T-helper 2 cell treated with Interferon-gamma antibody and Interleukin-4, amounts not matched to agents 5 μg/mL and 100 μg/mL, for 36 hours (primary cell): ENCODE measurements around the gene PRR5.
"Not testable (repeated sequence)": the region's sequence is repeated elsewhere in the genome, so short reads cannot be mapped to it uniquely, and the experiment has no call there.

Experiments used
- DNase-seq: peaks from one replicate; pipeline ENCODE4 v3.0.0; 2021; ENCODE audit warnings: low spot score
- H3K27ac Mint-ChIP-seq: one replicate; pipeline ENCODE4 v1.8.0; 2021; ENCODE audit warnings: mild to moderate bottlenecking, mixed read lengths
- H3K27me3 Mint-ChIP-seq: one replicate; pipeline ENCODE4 v1.8.0; 2021; ENCODE audit warnings: low read depth, mixed read lengths
- H3K36me3 Mint-ChIP-seq: one replicate; pipeline ENCODE4 v1.8.0; 2021; ENCODE audit warnings: low read depth, mixed read lengths
- H3K4me1 Mint-ChIP-seq: one replicate; pipeline ENCODE4 v1.8.0; 2021; ENCODE audit warnings: low read depth, mixed read lengths
- H3K4me3 Mint-ChIP-seq: one replicate; pipeline ENCODE4 v1.8.0; 2022; ENCODE audit warnings: mild to moderate bottlenecking, moderate library complexity, mixed read lengths
- H3K9me3 Mint-ChIP-seq: one replicate; pipeline ENCODE4 v1.8.0; 2021; ENCODE audit warnings: mixed read lengths

The PRR5 gene

DNA sequence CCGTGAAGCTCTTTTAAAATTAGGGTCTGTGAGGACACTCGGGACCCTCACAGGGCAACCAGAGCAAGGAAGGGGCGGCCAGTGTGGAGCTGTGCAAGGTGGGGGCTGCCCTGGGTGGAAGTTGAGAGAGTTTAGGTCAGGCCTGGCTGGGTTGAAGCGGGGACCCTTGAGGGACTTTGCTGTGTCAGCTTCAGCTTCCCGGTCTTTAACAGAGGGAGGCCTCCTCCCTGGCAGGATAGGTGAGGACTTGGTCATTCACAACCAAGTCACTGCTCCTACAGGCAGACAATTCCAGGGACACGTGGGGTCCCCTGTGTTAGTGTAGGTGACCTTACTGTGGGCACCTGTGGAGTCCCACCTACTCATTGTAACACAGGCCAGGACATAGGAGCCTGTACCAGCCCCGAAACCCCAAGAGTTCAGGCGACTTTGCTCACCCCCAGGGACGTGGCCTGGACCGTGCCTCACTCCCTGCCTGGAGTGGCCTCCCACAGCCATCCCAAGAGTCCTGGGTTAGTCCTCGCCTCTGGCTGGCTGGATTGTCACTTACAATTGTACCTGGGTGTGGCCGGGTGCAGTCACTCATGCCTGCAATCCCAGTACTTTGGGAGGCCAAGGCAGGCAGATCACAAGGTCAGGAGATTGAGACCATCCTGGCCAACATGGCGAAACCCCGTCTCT, 31.6 kb downstream of the PRR5 start:
- Mint-ChIP-seq H3K4me3 (no peak overlapping the region), H3K36me3 (no peaks in the 10 kb centered on the region), H3K4me1 (no peaks in the 10 kb centered on the region), H3K9me3 (no peaks in the 10 kb centered on the region), H3K27me3 (no peaks in the 10 kb centered on the region), H3K27ac (no peak overlapping the region)
- DNase-seq: no peak

- H3K4me1 Mint-ChIP-seq: no peaks in the 10 kb centered on the region
- DNase-seq: no peak
- H3K9me3 Mint-ChIP-seq: no peaks in the 10 kb centered on the region
- H3K4me3 Mint-ChIP-seq: no peak overlapping the region
- H3K36me3 Mint-ChIP-seq: no peaks in the 10 kb centered on the region
- no peaks in the 10 kb centered on the region for H3K27me3 Mint-ChIP-seq
- no peak overlapping the region for H3K27ac Mint-ChIP-seq
Measured at GRCh38 chr22:44734278-44734677, 32.3 kb downstream of the PRR5 start.

DNA sequence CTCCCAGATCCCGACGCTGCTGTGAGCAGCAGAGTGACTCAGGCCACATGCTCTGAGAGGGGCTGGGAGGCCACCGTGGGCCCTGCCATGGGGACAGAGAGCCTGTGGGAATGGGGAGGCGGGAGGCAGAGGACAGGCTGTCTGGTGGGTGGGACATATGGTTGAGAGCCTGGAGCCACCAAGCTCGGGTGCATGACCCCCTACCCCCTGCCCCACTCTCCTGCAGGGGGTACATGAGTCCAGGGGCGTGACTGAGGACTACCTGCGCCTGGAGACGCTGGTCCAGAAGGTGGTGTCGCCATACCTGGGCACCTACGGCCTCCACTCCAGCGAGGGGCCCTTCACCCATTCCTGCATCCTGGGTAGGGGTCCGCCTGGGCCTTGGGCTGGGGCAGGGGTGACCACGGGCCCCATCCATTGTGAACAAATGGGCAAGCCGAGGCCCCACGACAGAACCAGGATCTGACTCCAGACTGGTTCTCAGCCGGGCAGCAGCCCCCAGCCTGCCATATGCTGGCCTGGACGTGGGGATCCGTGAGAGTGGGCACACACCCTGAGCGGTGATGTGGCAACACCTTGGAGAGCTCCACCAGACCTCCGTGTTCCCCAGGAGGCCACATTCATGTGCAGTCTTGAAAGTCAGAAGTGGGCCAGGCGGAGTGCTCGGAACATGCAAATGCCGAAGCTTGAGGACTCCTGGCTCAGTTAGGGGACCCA, 33.0 kb downstream of the PRR5 start:
- H3K36me3 Mint-ChIP-seq: no peaks in the 10 kb centered on the region

DNA sequence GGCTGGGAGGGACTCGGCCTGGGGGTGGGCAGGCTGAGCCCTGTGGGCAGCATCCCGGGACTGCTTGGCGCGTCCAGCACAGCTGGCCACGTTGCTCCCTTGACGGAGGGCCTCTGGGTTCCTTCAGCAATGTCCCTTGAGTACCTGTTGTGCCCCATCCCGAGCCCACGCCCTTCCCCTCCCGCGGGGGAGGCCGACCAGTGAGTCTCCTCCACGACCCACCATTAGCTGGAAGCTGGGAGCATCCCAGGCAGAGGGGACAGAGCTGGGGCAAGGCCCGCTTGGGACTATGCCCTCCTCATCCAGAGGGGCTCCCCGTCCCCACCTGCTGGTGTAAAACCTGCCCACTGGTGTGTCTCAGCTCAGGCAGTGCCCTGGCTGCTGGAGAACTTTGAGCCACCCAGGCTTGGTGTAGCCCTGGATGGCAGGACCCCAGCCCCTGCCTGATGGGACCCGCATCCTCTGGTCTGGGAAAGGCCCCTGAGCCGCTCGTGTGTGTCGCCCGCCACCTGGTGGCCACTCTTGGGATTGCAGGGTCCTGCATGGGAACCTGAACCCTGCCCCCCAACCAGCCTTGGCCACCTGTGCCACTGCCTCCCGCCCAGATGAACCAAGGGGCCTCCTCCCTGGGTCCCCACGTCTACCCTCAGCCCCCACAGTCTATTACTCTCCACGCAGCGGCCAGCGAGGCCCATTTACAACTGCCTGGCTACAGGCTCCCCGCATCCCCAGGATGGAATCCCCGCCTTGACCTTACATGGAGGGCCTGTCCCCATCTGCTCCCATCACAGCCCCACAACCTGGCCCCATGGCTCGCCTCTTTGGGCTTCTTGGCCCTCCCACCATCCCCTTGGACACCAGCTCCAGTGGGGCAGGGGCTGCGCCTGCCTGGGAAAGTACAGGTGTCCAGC, 33.8 kb downstream of the PRR5 start:
- peak; percentile 68 for DNase-seq
- Mint-ChIP-seq H3K4me3 (no peak overlapping the region), H3K4me1 (no peaks in the 10 kb centered on the region), H3K27me3 (no peaks in the 10 kb centered on the region), H3K9me3 (no peaks in the 10 kb centered on the region), H3K27ac (no peak overlapping the region), H3K36me3 (no peaks in the 10 kb centered on the region)

More for the DNA sequence above, 33.0 kb downstream of the PRR5 start:
- no peaks in the 10 kb centered on the region for H3K4me1 Mint-ChIP-seq
- no peaks in the 10 kb centered on the region for H3K27me3 Mint-ChIP-seq
- H3K4me3 Mint-ChIP-seq: no peak overlapping the region
- H3K27ac Mint-ChIP-seq: no peak overlapping the region
- H3K9me3 Mint-ChIP-seq: no peaks in the 10 kb centered on the region
- no peak for DNase-seq

DNA sequence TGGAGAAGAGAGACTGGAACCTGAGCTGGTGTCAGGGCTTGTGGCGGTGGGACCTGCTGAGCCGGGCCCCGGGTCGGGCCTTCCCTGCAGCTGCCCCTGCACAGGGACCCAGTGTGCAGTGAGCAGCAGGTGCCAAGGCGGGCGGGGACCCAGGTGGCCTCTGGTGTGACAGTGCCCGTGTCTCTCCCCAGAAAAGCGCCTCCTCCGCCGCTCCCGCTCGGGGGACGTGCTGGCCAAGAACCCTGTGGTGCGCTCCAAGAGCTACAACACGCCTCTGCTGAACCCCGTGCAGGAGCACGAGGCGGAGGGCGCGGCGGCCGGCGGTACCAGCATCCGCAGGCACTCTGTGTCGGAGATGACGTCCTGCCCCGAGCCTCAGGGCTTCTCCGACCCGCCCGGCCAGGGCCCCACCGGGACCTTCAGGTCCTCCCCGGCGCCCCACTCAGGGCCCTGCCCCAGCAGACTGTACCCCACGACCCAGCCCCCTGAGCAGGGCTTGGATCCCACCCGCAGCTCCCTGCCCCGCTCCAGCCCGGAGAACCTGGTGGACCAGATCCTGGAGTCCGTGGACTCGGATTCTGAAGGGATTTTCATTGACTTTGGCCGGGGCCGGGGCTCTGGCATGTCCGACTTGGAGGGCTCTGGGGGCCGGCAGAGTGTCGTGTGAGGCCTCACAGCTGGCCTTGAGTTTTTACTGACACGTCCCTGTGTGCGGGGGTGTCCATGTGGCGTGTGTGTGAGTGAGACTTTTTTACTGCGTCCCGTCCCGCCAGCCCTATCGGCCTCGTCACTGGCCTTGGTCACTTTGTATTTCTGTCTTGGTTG, 34.8 kb downstream of the PRR5 start:
- H3K36me3 Mint-ChIP-seq: no peaks in the 10 kb centered on the region
- DNase-seq: no peak
- H3K27ac Mint-ChIP-seq: no peak overlapping the region
- no peaks in the 10 kb centered on the region for H3K27me3 Mint-ChIP-seq
- no peak overlapping the region for H3K4me3 Mint-ChIP-seq
- no peaks in the 10 kb centered on the region for H3K4me1 Mint-ChIP-seq
- no peaks in the 10 kb centered on the region for H3K9me3 Mint-ChIP-seq

DNA sequence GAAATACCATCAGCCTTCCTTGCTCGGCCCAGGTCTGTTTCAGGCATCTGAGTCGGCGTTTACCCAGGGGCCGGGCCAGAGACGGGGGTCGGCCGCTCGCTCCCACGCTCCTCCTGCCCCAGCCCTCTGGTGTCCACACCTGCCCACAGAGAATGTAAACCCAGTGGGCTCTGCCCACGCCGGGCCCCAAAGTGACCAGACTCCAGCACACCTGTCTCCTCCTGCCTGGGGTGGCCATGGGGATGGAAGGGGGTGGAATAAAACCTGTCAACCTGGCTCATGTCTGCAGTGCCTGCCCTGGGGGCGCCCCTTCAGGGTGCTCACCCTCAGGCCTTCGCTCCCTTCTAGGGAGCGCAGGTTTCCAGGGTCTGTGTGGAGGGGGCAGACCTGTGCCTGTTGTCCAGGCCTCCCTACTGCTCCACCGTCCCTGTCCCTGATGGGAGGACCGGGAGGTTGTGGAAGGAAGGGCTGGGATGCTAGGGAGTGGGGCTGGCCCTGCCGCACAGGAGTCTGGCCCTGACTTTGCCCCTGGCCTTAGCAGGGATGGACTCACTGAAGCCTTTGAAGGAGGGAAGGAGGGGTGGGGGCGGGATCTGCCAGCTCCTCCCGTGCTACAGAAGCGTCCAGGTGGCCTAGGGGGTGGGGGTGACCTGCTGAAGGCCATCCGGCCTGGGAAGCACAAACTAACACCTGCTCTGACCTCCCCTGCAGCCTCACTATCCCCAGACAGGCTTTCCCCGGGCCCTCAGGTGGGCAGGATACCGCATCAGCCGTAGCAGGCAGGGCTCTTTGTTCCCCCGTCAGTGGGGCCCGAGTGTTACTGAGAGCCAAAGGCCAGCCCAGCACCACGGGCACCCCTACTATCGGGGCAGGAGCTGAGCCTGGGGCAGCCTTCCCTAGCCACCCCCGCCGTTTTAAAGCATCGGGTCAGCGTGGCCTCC, 35.7 kb downstream of the PRR5 start:
- Mint-ChIP-seq H3K4me1 (no peaks in the 10 kb centered on the region), H3K27ac (no peak overlapping the region), H3K9me3 (no peaks in the 10 kb centered on the region)

DNA sequence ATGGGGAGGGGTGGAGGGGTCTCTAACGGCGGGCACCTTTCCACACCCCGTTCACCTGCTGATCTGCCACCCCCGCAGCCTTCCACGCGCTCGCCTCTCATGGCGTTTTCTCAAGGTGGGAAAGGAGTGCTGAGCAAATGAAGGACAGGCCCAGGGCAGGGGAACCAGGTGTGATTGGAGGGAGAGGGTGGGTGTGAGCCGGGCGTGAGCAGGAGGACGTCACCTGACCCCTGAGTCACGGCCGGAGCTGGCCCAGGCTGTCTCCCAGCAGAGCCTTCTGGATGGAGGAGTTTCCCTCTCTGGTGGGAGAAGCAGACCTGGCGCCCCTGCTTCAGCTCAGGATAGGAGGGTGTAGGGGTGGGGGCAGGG, 36.3 kb downstream of the PRR5 start:
- no peak overlapping the region for H3K4me3 Mint-ChIP-seq
- H3K4me1 Mint-ChIP-seq: no peaks in the 10 kb centered on the region
- no peaks in the 10 kb centered on the region for H3K27me3 Mint-ChIP-seq
- no peaks in the 10 kb centered on the region for H3K9me3 Mint-ChIP-seq
- no peak overlapping the region for H3K27ac Mint-ChIP-seq
- no peak for DNase-seq
- no peaks in the 10 kb centered on the region for H3K36me3 Mint-ChIP-seq

More for the DNA sequence above, 35.7 kb downstream of the PRR5 start:
- no peaks in the 10 kb centered on the region for H3K36me3 Mint-ChIP-seq
- DNase-seq: no peak
- H3K4me3 Mint-ChIP-seq: no peak overlapping the region
- H3K27me3 Mint-ChIP-seq: no peaks in the 10 kb centered on the region

- no peaks in the 10 kb centered on the region for H3K9me3 Mint-ChIP-seq
- no peak overlapping the region for H3K27ac Mint-ChIP-seq
- DNase-seq: no peak
- H3K27me3 Mint-ChIP-seq: no peaks in the 10 kb centered on the region
- no peak overlapping the region for H3K4me3 Mint-ChIP-seq
- H3K4me1 Mint-ChIP-seq: no peaks in the 10 kb centered on the region
- H3K36me3 Mint-ChIP-seq: no peaks in the 10 kb centered on the region
Measured at GRCh38 chr22:44739024-44739423, 37.0 kb downstream of the PRR5 start.

DNA sequence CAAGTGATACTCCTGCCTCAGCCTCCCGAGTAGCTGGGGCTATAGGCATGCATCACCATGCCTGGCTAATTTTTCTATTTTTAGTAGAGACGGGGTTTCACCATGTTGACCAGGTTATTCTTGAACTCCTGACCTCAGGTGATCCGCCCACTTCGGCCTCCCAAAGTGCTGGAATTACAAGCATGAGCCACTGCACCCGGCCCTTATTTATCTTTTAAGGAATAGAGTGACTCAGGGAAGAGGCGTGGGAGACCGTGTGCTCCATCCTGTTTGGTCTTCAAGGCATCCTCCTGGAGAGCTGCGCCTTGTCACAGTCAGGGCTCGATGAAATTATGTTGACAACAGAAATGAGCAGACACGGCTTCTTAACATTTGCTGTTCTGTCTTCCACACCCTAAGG, 37.7 kb downstream of the PRR5 start:
- H3K27me3 Mint-ChIP-seq, H3K36me3 Mint-ChIP-seq, DNase-seq, H3K9me3 Mint-ChIP-seq, H3K27ac Mint-ChIP-seq, H3K4me3 Mint-ChIP-seq, H3K4me1 Mint-ChIP-seq: not testable (repeated sequence)

DNA sequence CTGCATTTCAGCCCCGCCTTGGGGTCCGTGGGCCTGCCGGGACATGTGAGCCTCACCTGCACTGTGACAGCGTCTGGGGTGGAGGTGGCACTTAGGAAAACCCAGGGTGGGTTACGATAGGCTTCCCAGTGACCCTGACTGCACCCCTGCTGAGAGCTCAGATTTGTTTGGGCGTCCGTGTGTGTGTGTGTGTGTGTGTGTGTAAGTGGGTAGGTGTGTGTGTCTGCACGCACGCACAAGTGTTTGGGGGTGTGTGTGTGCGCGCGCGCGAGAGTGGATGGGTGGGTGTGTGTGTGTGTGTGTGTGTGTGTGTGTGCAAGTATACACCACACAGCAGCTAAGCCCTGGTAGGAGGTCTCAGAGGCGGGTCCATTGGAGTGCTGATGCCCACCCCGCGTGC, 38.3 kb downstream of the PRR5 start:
- Mint-ChIP-seq H3K4me3 (no peak overlapping the region), H3K9me3 (no peaks in the 10 kb centered on the region), H3K27me3 (no peaks in the 10 kb centered on the region), H3K4me1 (no peaks in the 10 kb centered on the region), H3K27ac (no peak overlapping the region), H3K36me3 (no peaks in the 10 kb centered on the region)
- DNase-seq: no peak

GRCh38 chr22:44741929-44742328, 39.9 kb downstream of the PRR5 start:
- peaks cover 2% of the 10 kb centered on the region for H3K27me3 Mint-ChIP-seq
- no peaks in the 10 kb centered on the region for H3K36me3 Mint-ChIP-seq
- no peaks in the 10 kb centered on the region for H3K9me3 Mint-ChIP-seq
- no peaks in the 10 kb centered on the region for H3K4me1 Mint-ChIP-seq
- DNase-seq: no peak
- no peak overlapping the region for H3K4me3 Mint-ChIP-seq
- H3K27ac Mint-ChIP-seq: no peak overlapping the region

GRCh38 chr22:44743247-44743646, 41.2 kb downstream of the PRR5 start:
- peaks cover 5% of the 10 kb centered on the region for H3K27me3 Mint-ChIP-seq
- DNase-seq: no peak
- no peak overlapping the region for H3K4me3 Mint-ChIP-seq
- no peak overlapping the region for H3K27ac Mint-ChIP-seq
- H3K36me3 Mint-ChIP-seq: no peaks in the 10 kb centered on the region
- H3K9me3 Mint-ChIP-seq: no peaks in the 10 kb centered on the region
- no peaks in the 10 kb centered on the region for H3K4me1 Mint-ChIP-seq

DNA sequence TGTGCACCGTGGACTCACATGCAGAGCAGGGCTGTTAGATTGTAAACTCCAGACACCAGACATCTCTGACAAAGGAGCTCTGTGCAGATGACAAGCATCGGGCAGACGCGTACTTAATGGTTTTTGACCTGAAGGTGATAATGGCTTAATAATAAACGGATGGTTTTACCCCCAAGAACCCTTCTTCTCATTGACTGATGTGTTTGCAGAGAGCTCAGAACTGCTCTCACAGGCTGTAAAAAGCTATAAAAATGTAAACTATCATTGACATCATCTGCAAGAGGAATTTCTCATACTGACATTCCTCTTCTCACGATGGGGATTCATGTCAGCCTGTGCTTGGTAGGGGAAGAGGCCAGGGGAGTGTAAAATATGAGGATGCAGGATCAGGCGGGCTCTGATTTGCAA, 41.8 kb downstream of the PRR5 start:
- Mint-ChIP-seq H3K9me3 (no peaks in the 10 kb centered on the region), H3K4me1 (no peaks in the 10 kb centered on the region), H3K36me3 (no peaks in the 10 kb centered on the region), H3K27ac (no peak overlapping the region), H3K4me3 (no peak overlapping the region), H3K27me3 (peaks cover 5% of the 10 kb centered on the region)
- DNase-seq: no peak
